AML-193 (cell line): ENCODE measurements around the gene OR4F6.

Experiments
- DNase-seq, 2 experiments: peaks; one replicate each; lab custom pipeline; 2025; lab: John Stamatoyannopoulos, UW

Gene OR4F6

DNA sequence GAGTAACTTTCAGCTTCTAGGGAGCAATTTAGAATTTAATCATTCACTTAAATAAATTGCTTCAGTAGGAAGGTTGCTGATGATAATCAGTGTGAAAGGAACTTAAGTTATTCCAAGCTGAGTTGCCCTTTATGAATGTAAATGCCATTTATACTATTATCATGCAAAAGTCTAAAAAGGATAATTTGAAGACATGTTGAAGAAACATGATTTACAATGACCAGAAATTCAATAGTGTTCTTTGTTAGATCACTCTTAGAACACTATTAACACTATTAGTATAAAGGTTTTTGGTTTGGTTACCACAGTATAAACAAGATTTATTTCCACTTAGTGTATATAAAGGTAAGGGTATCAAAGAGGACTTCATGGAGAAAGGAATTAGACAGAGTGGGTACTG, 1.6 kb downstream of the OR4F6 start:
- DNase-seq = no peak

DNA sequence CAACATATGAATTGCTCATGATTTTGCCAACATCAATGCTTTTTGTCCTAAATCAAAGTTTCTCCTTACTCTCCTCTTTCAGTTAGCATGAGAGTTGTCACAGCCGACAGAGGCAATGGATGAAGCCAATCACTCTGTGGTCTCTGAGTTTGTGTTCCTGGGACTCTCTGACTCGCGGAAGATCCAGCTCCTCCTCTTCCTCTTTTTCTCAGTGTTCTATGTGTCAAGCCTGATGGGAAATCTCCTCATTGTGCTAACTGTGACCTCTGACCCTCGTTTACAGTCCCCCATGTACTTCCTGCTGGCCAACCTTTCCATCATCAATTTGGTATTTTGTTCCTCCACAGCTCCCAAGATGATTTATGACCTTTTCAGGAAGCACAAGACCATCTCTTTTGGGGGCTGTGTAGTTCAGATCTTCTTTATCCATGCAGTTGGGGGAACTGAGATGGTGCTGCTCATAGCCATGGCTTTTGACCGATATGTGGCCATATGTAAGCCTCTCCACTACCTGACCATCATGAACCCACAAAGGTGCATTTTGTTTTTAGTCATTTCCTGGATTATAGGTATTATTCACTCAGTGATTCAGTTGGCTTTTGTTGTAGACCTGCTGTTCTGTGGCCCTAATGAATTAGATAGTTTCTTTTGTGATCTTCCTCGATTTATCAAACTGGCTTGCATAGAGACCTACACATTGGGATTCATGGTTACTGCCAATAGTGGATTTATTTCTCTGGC, 2.5 kb downstream of the OR4F6 start:
- DNase-seq = no peak

DNA sequence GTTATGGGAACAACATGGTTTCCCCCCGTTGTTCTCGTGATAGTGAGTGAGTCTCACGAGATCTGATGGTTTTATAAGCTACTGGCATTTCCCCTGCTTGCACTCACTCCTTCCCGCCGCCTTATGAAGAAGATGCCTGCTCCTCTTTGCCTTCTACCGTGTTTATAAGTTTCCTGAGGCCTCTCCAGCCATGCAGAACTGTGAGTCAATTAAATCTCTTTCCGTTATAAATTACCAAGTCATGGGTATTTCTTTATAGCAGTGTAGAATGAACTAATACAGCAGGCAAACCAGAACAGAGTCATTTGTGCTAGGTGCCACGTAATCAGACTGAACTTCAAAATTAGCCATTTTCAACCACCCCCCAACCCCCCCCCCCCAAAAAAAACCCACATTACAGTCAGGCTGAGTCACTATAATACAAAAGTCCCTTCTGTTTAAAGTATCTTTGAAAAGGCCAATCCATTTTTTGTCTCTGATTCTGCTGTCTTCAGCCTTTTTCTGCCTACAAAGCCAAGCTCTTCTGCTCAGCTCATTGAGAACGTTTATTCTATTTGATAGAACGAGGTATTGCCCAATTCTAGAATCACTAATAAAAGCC, 4.1 kb downstream of the OR4F6 start:
- DNase-seq = no peak

DNA sequence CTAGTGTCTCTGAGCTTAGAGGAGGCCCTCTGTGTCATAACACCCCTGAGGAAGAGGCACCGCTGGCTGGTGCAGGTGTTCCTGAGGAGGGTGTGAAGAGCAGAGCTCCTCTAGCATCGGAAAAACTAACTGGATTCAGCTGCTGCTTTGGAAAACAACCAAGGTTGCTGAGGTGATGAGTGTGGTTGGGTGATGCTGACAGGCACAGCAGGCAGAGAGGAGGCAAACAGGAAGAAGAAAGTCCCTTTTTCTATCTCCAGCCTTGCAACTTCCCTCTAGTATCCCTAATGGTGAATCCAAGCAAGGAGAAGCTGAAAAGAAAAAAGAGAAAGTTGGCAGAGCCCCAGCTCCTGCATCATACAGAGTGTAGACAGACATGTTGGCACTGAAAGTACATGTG, 4.9 kb downstream of the OR4F6 start:
- DNase-seq = no peak

DNA sequence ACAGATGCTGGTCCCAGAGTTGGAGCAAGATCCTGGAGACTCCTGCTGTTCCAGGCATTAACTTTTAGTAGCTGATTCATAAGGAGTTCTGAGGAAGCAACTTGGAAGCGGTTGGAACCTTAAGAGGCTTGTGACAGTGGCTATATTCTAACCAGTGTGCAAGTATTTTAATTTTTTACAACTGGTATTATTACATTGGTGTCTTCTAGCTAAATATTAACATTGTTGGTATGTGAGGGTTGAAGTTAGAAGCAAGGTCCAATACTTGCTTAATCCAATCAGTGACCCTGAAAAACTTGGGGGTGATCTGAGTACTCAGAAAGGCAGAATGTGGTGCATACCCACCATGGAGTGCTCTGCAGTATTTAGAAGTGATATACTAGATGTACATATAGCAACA, 7.1 kb downstream of the OR4F6 start:
- DNase-seq = no peak

DNA sequence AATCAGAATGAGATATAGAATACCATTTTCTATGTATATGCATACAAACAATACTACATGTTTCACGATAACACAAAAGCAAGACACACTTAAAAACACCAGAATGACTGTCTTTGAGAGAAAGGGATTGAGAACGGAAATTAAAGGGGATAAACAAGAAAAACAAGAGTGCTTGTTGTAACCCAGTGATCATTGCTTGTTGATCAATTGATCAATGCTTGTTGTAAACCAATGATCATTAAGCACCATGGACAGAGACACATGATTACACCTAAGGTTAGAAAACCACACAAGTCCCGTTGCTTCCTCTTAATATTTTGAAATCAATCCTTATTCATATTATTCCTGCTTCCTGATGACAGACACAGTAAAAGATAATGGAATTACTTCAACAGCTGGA, 7.6 kb downstream of the OR4F6 start:
- DNase-seq = no peak

DNA sequence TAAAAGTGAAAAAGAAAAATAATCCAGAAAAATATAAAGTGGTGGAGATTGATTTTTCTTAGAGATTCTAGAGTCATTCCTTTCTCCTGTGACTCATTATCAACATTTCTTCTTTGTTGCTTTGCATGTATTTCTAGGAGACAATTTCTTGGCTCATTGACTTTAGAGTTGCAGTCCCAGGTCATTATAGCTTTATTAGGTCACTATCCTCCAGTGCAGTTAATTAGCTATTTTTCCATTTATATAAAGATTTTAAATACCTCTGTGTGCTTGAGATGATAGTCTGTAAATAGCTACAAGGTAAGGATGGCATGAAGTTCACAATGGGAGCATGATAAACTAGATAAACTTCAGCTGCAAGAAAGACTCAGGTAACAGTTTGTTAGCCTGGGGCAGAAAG, 8.6 kb downstream of the OR4F6 start, which contains the start of gene OR4F15:
Gene OR4F15 (plus strand): TSS at position 301 of the 400 bp plus-strand sequence. CDS start 5,985 bp downstream, outside the sequence.
- no peak for DNase-seq

DNA sequence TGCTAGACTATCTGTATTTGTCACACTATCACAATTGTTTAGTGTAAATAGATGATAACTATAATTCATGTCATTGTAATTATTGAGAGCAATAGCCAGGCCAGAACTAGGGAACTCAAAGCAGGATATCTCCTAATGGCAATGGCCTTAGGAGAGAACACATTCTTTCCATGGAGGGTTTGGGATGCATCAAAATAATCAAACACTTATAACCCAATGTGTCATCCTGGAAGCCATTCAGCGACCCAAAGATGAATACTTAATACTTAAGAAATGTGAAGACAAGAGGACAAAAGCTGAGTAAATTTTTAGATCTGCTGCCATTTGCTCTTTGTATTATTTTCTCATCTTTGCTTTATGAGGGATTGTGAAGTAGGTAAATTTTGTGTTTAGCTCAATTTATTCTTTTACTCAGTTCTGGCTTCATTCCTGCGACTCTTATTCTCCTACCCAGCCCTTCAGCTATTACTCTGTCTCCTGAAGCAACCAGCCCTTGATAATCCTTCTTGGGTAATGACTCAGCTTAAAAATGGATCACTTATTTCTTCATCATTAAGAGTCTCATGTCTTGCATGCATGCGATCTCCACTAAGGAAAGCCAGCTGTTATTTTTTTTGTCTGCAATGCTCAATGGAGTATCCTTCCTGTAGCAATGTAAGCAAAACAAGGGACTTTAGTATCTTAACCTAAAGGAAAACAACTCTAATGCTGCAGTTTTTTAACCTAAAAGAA, 10.7 kb downstream of the OR4F6 start:
- no peak for DNase-seq

DNA sequence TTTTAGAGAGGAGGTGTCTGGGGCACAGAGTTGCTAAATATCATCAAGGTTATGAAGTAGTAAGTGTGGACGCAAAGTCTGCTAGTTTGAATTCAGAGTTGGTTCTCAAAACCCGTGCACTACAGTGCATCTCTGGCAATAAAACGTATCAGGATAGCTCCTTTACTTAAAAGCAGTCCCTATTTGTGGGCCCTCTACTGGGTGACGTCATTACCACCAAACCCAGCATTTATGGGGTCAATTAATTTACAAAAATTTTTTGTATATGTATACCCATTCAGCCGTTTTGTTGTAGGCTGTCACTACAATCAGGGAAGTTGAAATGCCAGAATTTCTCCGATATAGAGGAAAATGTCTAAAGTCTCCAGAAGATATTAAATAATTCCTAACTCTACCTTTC, 17.5 kb downstream of the OR4F6 start:
- no peak for DNase-seq

DNA sequence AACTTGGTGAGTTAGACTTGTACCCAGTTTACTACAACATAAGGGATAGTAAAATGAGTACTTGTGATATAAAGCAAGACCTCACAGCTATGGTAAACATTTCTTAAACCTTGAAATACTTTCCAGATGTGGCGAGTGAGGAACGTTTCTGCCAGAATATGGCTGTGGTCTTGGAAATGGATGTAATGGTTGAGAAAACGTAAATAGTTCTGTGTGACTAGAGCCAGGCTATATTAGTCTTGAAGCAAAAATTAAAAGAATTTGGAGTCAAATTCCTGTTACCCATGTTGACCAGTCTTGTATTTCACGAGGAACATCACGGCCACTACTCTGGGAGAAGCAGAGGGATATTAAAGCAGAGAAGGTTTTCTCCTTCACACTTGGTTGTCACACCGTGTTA, 23.9 kb downstream of the OR4F6 start:
- DNase-seq = no peak

DNA sequence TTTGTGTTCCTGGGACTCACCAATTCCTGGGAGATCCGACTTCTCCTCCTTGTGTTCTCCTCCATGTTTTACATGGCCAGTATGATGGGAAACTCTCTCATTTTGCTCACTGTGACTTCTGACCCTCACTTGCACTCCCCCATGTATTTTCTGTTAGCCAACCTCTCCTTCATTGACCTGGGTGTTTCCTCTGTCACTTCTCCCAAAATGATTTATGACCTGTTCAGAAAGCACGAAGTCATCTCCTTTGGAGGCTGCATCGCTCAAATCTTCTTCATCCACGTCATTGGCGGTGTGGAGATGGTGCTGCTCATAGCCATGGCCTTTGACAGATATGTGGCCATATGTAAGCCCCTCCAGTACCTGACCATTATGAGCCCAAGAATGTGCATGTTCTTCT, 25.5 kb downstream of the OR4F6 start:
- DNase-seq = no peak

DNA sequence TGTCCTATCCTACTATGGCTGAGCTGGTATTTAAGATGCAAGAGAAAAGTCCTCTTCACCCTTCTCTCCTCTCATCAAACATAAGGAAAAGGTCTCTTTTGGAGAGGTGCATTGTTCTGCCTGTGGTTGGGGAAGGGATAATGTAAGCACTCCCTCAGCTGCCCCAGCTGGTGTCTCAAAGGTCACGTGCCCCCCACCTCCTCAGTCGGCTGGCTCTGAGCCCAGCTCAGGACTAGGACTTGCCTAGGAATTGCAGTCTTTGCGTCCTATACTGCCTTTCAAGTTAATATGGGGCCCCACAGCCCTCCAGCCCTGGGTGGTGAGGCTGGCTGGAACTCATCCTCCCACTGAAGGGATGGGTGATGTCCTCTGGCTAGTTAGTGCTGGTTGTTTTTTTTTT, 38.3 kb downstream of the OR4F6 start:
- no peak for DNase-seq

DNA sequence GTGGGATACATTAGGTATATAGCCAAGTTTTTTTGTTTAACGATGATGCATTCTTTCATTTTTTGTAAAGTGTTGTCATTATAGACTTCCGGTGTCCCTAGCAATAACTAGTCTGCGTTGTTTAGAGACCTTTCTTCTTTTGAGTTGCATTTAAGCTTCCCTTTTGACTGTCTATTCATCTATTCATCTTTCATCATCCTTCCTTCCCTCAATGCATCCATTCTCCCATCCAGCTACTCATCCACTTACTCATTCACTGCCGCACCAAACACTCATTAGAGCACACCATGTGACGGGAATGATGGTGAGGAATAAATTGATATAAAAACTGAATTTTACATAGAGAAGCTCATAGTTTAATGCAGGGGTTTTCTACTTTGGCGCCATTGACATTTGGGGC, 41.6 kb downstream of the OR4F6 start:
- no peak for DNase-seq

DNA sequence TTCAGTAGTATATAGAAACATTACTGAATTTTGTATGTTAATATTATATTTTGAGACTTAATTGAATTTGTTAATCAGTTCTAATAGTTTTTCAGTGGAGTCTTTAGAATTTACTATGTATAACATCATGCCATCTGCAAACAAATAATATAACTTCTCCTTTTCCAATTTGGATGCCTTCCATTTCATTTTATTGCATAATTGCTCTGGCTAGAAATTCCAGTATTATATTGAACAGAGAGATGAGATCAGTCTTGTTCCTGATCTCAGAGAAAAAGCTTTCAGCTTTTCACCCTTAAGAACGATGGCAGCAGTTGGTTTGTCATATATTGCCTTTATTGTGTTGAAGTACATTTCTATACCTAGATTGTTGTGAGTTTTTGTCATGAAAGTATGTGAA, 49.0 kb downstream of the OR4F6 start:
- DNase-seq = no peak
